ENCODE results near the gene PLEKHM3.

GRCh38 chr2:207835805-207836204, 189.5 kb downstream of the PLEKHM3 start:
- no peak for TF ChIP-seq EZH2phosphoT487 (IDR thresholded peaks at IDR 0.05)
- TF ChIP-seq, protein P1, sequence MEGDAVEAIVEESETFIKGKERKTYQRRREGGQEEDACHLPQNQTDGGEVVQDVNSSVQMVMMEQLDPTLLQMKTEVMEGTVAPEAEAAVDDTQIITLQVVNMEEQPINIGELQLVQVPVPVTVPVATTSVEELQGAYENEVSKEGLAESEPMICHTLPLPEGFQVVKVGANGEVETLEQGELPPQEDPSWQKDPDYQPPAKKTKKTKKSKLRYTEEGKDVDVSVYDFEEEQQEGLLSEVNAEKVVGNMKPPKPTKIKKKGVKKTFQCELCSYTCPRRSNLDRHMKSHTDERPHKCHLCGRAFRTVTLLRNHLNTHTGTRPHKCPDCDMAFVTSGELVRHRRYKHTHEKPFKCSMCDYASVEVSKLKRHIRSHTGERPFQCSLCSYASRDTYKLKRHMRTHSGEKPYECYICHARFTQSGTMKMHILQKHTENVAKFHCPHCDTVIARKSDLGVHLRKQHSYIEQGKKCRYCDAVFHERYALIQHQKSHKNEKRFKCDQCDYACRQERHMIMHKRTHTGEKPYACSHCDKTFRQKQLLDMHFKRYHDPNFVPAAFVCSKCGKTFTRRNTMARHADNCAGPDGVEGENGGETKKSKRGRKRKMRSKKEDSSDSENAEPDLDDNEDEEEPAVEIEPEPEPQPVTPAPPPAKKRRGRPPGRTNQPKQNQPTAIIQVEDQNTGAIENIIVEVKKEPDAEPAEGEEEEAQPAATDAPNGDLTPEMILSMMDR (IDR thresholded peaks at IDR 0.05), result no peak
